Fibroblast of the aortic adventitia (primary cell): ENCODE measurements around the gene TANK. TPM values are rescaled to one million over a fixed set of nuclear protein-coding genes. Genes with fewer than 3 reads are reported as not detected.
"Not testable (repeated sequence)": the region's sequence is repeated elsewhere in the genome, so short reads cannot be mapped to it uniquely, and the experiment has no call there.

Experiments
- DNase-seq: peaks from one replicate; pipeline ENCODE4 v3.0.0-alpha.2; 2010; ENCODE audit warnings: low read depth
- H3K4me3 ChIP-seq: 2 replicates; pipeline ENCODE4 v1.5.1; 2011; ENCODE audit warnings: low read depth, mild to moderate bottlenecking, control low read depth, low read length, moderate library complexity
- CTCF ChIP-seq: IDR thresholded peaks from 2 replicates; pipeline ENCODE4 v1.5.1; 2011; ENCODE audit warnings: mild to moderate bottlenecking, low read length, control low read depth, inconsistent platforms; ENCODE audit not compliant: insufficient read depth
- total RNA-seq: library from RNA; depleted of rRNA; stranded (reverse); fragments of >200 nt; gene quantifications from 2 replicates; pipeline ENCODE4 v1.2.3, GENCODE V29; 2012; ENCODE audit warnings: low replicate concordance

Gene TANK
- total RNA-seq, 1 donor = 57.8 TPM

GRCh38 chr2:161177969-161178368, 17.7 kb downstream of the TANK start:
- H3K4me3 ChIP-seq = no peak overlapping the region
- DNase-seq = no peak
- no peak for TF ChIP-seq CTCF

GRCh38 chr2:161178756-161179155, 18.5 kb downstream of the TANK start:
- no peak for TF ChIP-seq CTCF
- no peak for DNase-seq
- H3K4me3 ChIP-seq = no peak overlapping the region

GRCh38 chr2:161190050-161190449, 29.8 kb downstream of the TANK start:
- TF ChIP-seq CTCF = no peak
- no peak for DNase-seq
- no peak overlapping the region for H3K4me3 ChIP-seq

- H3K4me3 ChIP-seq, DNase-seq: not testable (repeated sequence)
Observed at GRCh38 chr2:161195602-161196001, 35.4 kb downstream of the TANK start.

GRCh38 chr2:161199912-161200701, 39.9 kb downstream of the TANK start:
- H3K4me3 ChIP-seq = no peak overlapping the region
- no peak for DNase-seq
- TF ChIP-seq CTCF = no peak

GRCh38 chr2:161204846-161205245, 44.6 kb downstream of the TANK start:
- no peak for DNase-seq
- no peak for TF ChIP-seq CTCF
- no peak overlapping the region for H3K4me3 ChIP-seq

GRCh38 chr2:161206471-161207032, 46.3 kb downstream of the TANK start:
- H3K4me3 ChIP-seq = no peak overlapping the region
- peak; percentile 76 for DNase-seq
- no peak for TF ChIP-seq CTCF
